Endothelial cell of umbilical vein (primary cell): Measurements from ENCODE around the gene PPOX. TPM values are rescaled to one million over a fixed set of nuclear protein-coding genes. Genes with fewer than 3 reads are reported as not detected.

Experiments used
- BruUV-seq: library from RNA; stranded (reverse); fragments of 400-500 nt; replicated peaks from 2 replicates; lab custom pipeline; 2021; lab: Mats Ljungman, UMichigan
- CTCF ChIA-PET: fragments of 300-600, 350-600 bp; sonication (Branson Sonifier 250); formaldehyde crosslinking; loops from one replicate; lab custom pipeline; 2021; ENCODE audit warnings: antibody characterized with exemption, inconsistent platforms; lab: Charles Lee
- POLR2A ChIA-PET: fragments of 300-600, 350-600 bp; sonication (Branson Sonifier 250); formaldehyde crosslinking; loops from one replicate; lab custom pipeline; 2021; ENCODE audit warnings: antibody characterized with exemption, inconsistent platforms; lab: Charles Lee
- DNase-seq: peaks from one replicate; pipeline ENCODE4 v3.0.0-alpha.2; 2011; ENCODE audit warnings: low read depth, low spot score
- FAIRE-seq: peaks from 2 replicates; lab custom pipeline; 2011; peaks lifted over from hg19 to GRCh38; lab: Jason Lieb, UNC
- H2AFZ ChIP-seq: 2 replicates; pipeline ENCODE4 v1.6.0; 2012; ENCODE audit warnings: low read depth, low read length, control low read depth, inconsistent platforms
- H3K27ac ChIP-seq: 2 replicates; pipeline ENCODE4 v1.5.1; 2011; ENCODE audit warnings: low read depth, mild to moderate bottlenecking, control low read depth, low read length, moderate library complexity; ENCODE audit not compliant: insufficient read depth
- H3K27me3 ChIP-seq, 2 experiments: 2 replicates each; pipeline versions ENCODE4 v1.6.0 to v1.6.1; 2011; ENCODE audit warnings: low read length in 2 of 2, mixed read lengths in 1 of 2; ENCODE audit not compliant: control insufficient read depth in 2 of 2, insufficient read depth in 2 of 2
- H3K36me3 ChIP-seq, 2 experiments: 2 replicates in 1 of 2; 3 replicates in 1 of 2; pipeline ENCODE4 v1.5.1; 2011; ENCODE audit warnings: low read length in 2 of 2, mild to moderate bottlenecking in 1 of 2, moderate library complexity in 1 of 2; ENCODE audit not compliant: control insufficient read depth in 2 of 2, insufficient read depth in 2 of 2; ENCODE audit errors: extremely low read depth in 1 of 2
- H3K4me1 ChIP-seq: 3 replicates; pipeline ENCODE4 v1.5.1; 2011; ENCODE audit warnings: mild to moderate bottlenecking, low read length; ENCODE audit not compliant: control insufficient read depth, insufficient read depth; ENCODE audit errors: extremely low read depth
- H3K4me2 ChIP-seq: 2 replicates; pipeline ENCODE4 v1.6.1; 2011; ENCODE audit warnings: low read length, control low read depth, mixed read lengths; ENCODE audit not compliant: insufficient read depth
- H3K4me3 ChIP-seq, 3 experiments: fragments of 200-600 bp in 1 of 3; sonication (generic), shearing (Covaris generic) in 1 of 3; replicated peaks in 1 of 3; 2 replicates each; pipeline ENCODE4 v1.5.1; 2011 to 2016; ENCODE audit warnings: control low read depth in 3 of 3, low read length in 3 of 3, mild to moderate bottlenecking in 2 of 3, inconsistent platforms in 1 of 3, low read depth in 1 of 3, moderate library complexity in 1 of 3; ENCODE audit not compliant: insufficient read depth in 1 of 3
- H3K79me2 ChIP-seq: 2 replicates; pipeline ENCODE4 v1.6.0; 2012; ENCODE audit warnings: low read length, inconsistent platforms; ENCODE audit not compliant: control insufficient read depth, insufficient read depth
- H3K9ac ChIP-seq: replicated peaks from 2 replicates; pipeline ENCODE3; 2011; ENCODE audit warnings: low read length, control low read depth; ENCODE audit not compliant: insufficient read depth; ENCODE audit errors: extremely low read depth
- H3K9me1 ChIP-seq: replicated peaks from 3 replicates; pipeline ENCODE4 v1.6.0; 2011; ENCODE audit warnings: mild to moderate bottlenecking, low read length; ENCODE audit not compliant: control insufficient read depth, insufficient read depth; ENCODE audit errors: extremely low read depth
- H3K9me3 ChIP-seq: replicated peaks from 2 replicates; pipeline ENCODE4 v1.5.1; 2012; ENCODE audit warnings: low read length, inconsistent platforms; ENCODE audit not compliant: control insufficient read depth, insufficient read depth
- H4K20me1 ChIP-seq: replicated peaks from 2 replicates; pipeline ENCODE3; 2011; ENCODE audit warnings: mild to moderate bottlenecking, low read length; ENCODE audit not compliant: control insufficient read depth, insufficient read depth; ENCODE audit errors: extremely low read depth
- CTCF ChIP-seq, 2 donors: IDR thresholded peaks; 1 replicate in 1 of 2; 2 replicates in 1 of 2; pipeline ENCODE4 v1.5.1; 2011; ENCODE audit warnings: low read length in 2 of 2, mild to moderate bottlenecking in 2 of 2, moderate library complexity in 2 of 2, control low read depth in 1 of 2, inconsistent platforms in 1 of 2, low read depth in 1 of 2; ENCODE audit not compliant: insufficient read depth in 1 of 2; ENCODE audit errors: extremely low read depth in 1 of 2
- EZH2 ChIP-seq: IDR thresholded peaks from 2 replicates; pipeline ENCODE4 v1.6.1; 2012; ENCODE audit warnings: borderline replicate concordance, low read depth, mild to moderate bottlenecking, moderate library complexity, low read length, inconsistent platforms; ENCODE audit not compliant: severe bottlenecking
- FOS ChIP-seq: IDR thresholded peaks from 2 replicates; pipeline ENCODE4 v1.6.1; 2011; ENCODE audit warnings: mild to moderate bottlenecking, low read length, moderate library complexity, borderline replicate concordance; ENCODE audit not compliant: insufficient read depth
- GATA2 ChIP-seq: IDR thresholded peaks from 2 replicates; pipeline ENCODE4 v1.7.0; 2011; ENCODE audit warnings: low read depth, mild to moderate bottlenecking, moderate library complexity, mixed read lengths, low read length; ENCODE audit not compliant: insufficient read length, insufficient read depth
- JUN ChIP-seq: IDR thresholded peaks from 2 replicates; pipeline ENCODE4 v1.6.1; 2011; ENCODE audit warnings: borderline replicate concordance, low read depth; ENCODE audit not compliant: insufficient read length, insufficient read depth
- MYC ChIP-seq: IDR thresholded peaks from one replicate; pipeline ENCODE4 v1.6.1; 2011; ENCODE audit warnings: mild to moderate bottlenecking, low read depth, low read length
- POLR2A ChIP-seq: IDR thresholded peaks from 2 replicates; pipeline ENCODE4 v1.6.1; 2012; ENCODE audit warnings: low read depth, mild to moderate bottlenecking, control low read depth, low read length
- POLR2AphosphoS5 ChIP-seq: IDR thresholded peaks from 2 replicates; pipeline ENCODE4 v1.6.1; 2012; ENCODE audit warnings: low read depth, mild to moderate bottlenecking, control low read depth, low read length, moderate library complexity; ENCODE audit not compliant: insufficient read depth
- dilution Hi-C: fragments of 300-500 bp; cut with MboI; formaldehyde crosslinking; loops from one replicate; pipeline ENCODE4 v1.15.0; 2019; ENCODE audit warnings: low sequenced_read_pairs; ENCODE audit not compliant: extremely low pct_ligation_motif_present
- intact Hi-C: fragments of 100-400 bp; cut with micrococcal nuclease; formaldehyde crosslinking; loops from one replicate; pipeline ENCODE4 v1.10.0; 2022
- polyA plus RNA-seq, 4 experiments: library from polyadenylated mRNA; depleted of rRNA in 3 of 4; stranded (reverse) in 3 of 4; unstranded in 1 of 4; fragments of >200 nt; gene quantifications; 2 replicates each; pipeline versions ENCODE4 v1.2.1 to v1.2.3, GENCODE V29; 2011 to 2012; ENCODE audit warnings: missing spikeins in 1 of 4
- total RNA-seq: library from RNA; stranded (reverse); gene quantifications from 2 replicates; pipeline ENCODE4 v1.2.3, GENCODE V29; 2021
- TF ChIP-seq, protein P1 (sequence below): IDR thresholded peaks from 2 replicates; pipeline ENCODE4 v1.6.1; 2011; ENCODE audit not compliant: insufficient read depth, insufficient read length

The PPOX gene
- total and polyA plus RNA-seq, 2 donors (not counting 3 experiments of a cell fraction or from before 2014, with no cell fraction given): 26.4 to 28.5 TPM

- no peak overlapping the region for H3K9ac ChIP-seq
- dilution Hi-C loops: no loop called here
These were observed 28.9 kb downstream of the PPOX start for GRCh38 chr1:161195171-161195570.

More at GRCh38 chr1:161195171-161195570, 28.9 kb downstream of the PPOX start:
- Histone ChIP-seq H2AFZ (no peak overlapping the region), H3K27me3 (no peaks in the 10 kb centered on the region), H3K36me3 (peaks cover 3% of the 10 kb centered on the region in 2 experiments), H3K9me3 (no peaks in the 10 kb centered on the region), H3K4me3 (no peak overlapping the region), H3K27ac (no peak overlapping the region), H3K79me2 (peaks cover 34% of the 10 kb centered on the region), H3K4me1 (peaks cover 38% of the 10 kb centered on the region), H4K20me1 (no peaks in the 10 kb centered on the region), H3K4me2 (no peak overlapping the region), H3K9me1 (no peaks in the 10 kb centered on the region)
- DNase-seq (no peak), FAIRE-seq (no peak)
- ChIA-PET POLR2A (interaction anchor here (0.8 kb wide), 1 partner anchor 11 kb away, joined by 3 read pairs; no protein-coding TSS in a partner anchor), CTCF (no interaction called here)
- BruUV-seq: no TSS peak
- intact Hi-C loops: no loop called here
- no peak for TF ChIP-seq CTCF (IDR thresholded peaks at IDR 0.05; ENCODE audit: extremely low read depth in 1 of 2, insufficient read depth in 1 of 2, low read depth in 1 of 2, low read length in 2 of 2)
- TF ChIP-seq GATA2: no peak
- no peak for TF ChIP-seq EZH2
- TF ChIP-seq FOS: no peak
- no peak for TF ChIP-seq POLR2AphosphoS5
- no peak for TF ChIP-seq POLR2A
- TF ChIP-seq, protein P1, sequence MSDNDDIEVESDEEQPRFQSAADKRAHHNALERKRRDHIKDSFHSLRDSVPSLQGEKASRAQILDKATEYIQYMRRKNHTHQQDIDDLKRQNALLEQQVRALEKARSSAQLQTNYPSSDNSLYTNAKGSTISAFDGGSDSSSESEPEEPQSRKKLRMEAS: no peak
- TF ChIP-seq JUN: no peak
- TF ChIP-seq MYC: no peak
